HepG2 (cell line): ENCODE measurements around the gene ZSWIM7. TPM values are rescaled to one million over a fixed set of nuclear protein-coding genes. Genes with fewer than 3 reads are reported as not detected.

Experiments used
- ATAC-seq: fragments of 200-7000 bp; cut with Tn5 transposase; 3 replicates; pipeline ENCODE4 v1.9.1; 2020; ENCODE audit warnings: mild to moderate bottlenecking, moderate library complexity
- BruUV-seq: library from RNA; stranded (reverse); fragments of 400-500 nt; replicated peaks from 2 replicates; lab custom pipeline; 2021; lab: Mats Ljungman, UMichigan
- CTCF ChIA-PET: fragments of 300-600 bp; formaldehyde crosslinking; extraction: SDS; loops from one replicate; lab custom pipeline; 2021; ENCODE audit warnings: low total read pairs, inconsistent platforms, low intra/inter-chr PET ratio; lab: Yijun Ruan, JAX
- POLR2A ChIA-PET: fragments of 350-600 bp; sonication (Branson Sonifier 250); formaldehyde crosslinking; loops from one replicate; lab custom pipeline; 2020; ENCODE audit warnings: antibody characterized with exemption, inconsistent platforms; lab: Yijun Ruan, JAX
- DNase-seq: peaks from one replicate; pipeline ENCODE4 v3.0.0-alpha.2; 2015; ENCODE audit warnings: low spot score
- FAIRE-seq: peaks from 3 replicates; lab custom pipeline; 2011; peaks lifted over from hg19 to GRCh38; lab: Jason Lieb, UNC
- H2AFZ ChIP-seq: one replicate; pipeline ENCODE4 v1.6.1; 2011; ENCODE audit warnings: low read length, inconsistent platforms
- H3K27ac ChIP-seq: fragments of 300-600 bp; 3 replicates; pipeline ENCODE4 v1.8.0; 2011; ENCODE audit warnings: mixed run types, mild to moderate bottlenecking, mixed read lengths, low read length, inconsistent platforms; ENCODE audit not compliant: insufficient read depth; ENCODE audit errors: extremely low read length
- H3K27me3 ChIP-seq, 2 experiments: fragments of 200-600 bp in 1 of 2; 2 replicates in 1 of 2; 3 replicates in 1 of 2; pipeline versions ENCODE4 v1.6.0 to v1.8.0; 2011; ENCODE audit warnings: low read length in 2 of 2, mild to moderate bottlenecking in 2 of 2, moderate library complexity in 2 of 2, inconsistent platforms in 1 of 2; ENCODE audit not compliant: insufficient read depth in 2 of 2, control insufficient read depth in 1 of 2
- H3K36me3 ChIP-seq, 2 experiments: fragments of 200-600 bp in 1 of 2; replicated peaks in 1 of 2; 2 replicates in 1 of 2; 3 replicates in 1 of 2; pipeline versions ENCODE4 v1.5.1 to v1.8.0; 2011; ENCODE audit warnings: low read length in 2 of 2, inconsistent platforms in 1 of 2; ENCODE audit not compliant: insufficient read depth in 2 of 2, control insufficient read depth in 1 of 2
- H3K4me1 ChIP-seq: 2 replicates; pipeline ENCODE4 v1.5.1; 2012; ENCODE audit warnings: low read length, inconsistent platforms; ENCODE audit not compliant: insufficient read depth
- H3K4me2 ChIP-seq: 2 replicates; pipeline ENCODE4 v1.6.0; 2011; ENCODE audit warnings: low read depth, low read length, inconsistent platforms
- H3K4me3 ChIP-seq, 3 experiments: fragments of 200-600 bp in 1 of 3; sonication (generic), shearing (Covaris generic) in 1 of 3; replicated peaks in 1 of 3; 2 replicates each; pipeline ENCODE4 v1.5.1; 2011 to 2016; ENCODE audit warnings: low read length in 3 of 3, inconsistent platforms in 2 of 3, low read depth in 2 of 3, mild to moderate bottlenecking in 2 of 3, control low read depth in 1 of 3, mixed read lengths in 1 of 3; ENCODE audit not compliant: insufficient read depth in 1 of 3
- H3K79me2 ChIP-seq: one replicate; pipeline ENCODE4 v1.6.1; 2011; ENCODE audit warnings: low read length, inconsistent platforms; ENCODE audit not compliant: insufficient read depth
- H3K9ac ChIP-seq: 2 replicates; pipeline ENCODE4 v1.6.0; 2011; ENCODE audit warnings: mild to moderate bottlenecking, low read depth, low read length, inconsistent platforms; ENCODE audit not compliant: insufficient read depth
- H3K9me3 ChIP-seq: 2 replicates; pipeline ENCODE4 v1.5.1; 2012; ENCODE audit warnings: mild to moderate bottlenecking, low read length
- H4K20me1 ChIP-seq: 2 replicates; pipeline ENCODE4 v1.6.0; 2011; ENCODE audit warnings: inconsistent platforms, mild to moderate bottlenecking, low read length, moderate library complexity; ENCODE audit not compliant: insufficient read depth
- ATF7 ChIP-seq, 2 experiments: fragments of 450-650 bp in 1 of 2; sonication (generic) in 1 of 2; formaldehyde crosslinking in 1 of 2; IDR thresholded peaks; 2 replicates each; pipeline versions ENCODE4 v1.4.0 to v1.6.1; 2016 to 2020; ENCODE audit warnings: antibody characterized with exemption in 1 of 2, mild to moderate bottlenecking in 1 of 2, missing genetic modification reagents in 1 of 2
- BRD4 ChIP-seq: sonication (generic); formaldehyde crosslinking; IDR thresholded peaks from 2 replicates; pipeline ENCODE4 v1.4.0; 2020; ENCODE audit warnings: missing genetic modification reagents
- GABPA ChIP-seq, 2 experiments: IDR thresholded peaks; 2 replicates each; pipeline ENCODE4 v1.6.1; 2011 to 2016; ENCODE audit warnings: low read depth in 2 of 2, low read length in 1 of 2, missing biosample characterization in 1 of 2, missing genetic modification characterization in 1 of 2
- KDM5B ChIP-seq: sonication (generic); formaldehyde crosslinking; IDR thresholded peaks from 2 replicates; pipeline ENCODE4 v1.4.0; 2020; ENCODE audit warnings: missing genetic modification reagents, mild to moderate bottlenecking, borderline replicate concordance
- PHF5A ChIP-seq: IDR thresholded peaks from one replicate; pipeline ENCODE4 v1.6.1; 2018; ENCODE audit warnings: low read depth, missing genetic modification reagents; ENCODE audit not compliant: unreplicated experiment
- RARG ChIP-seq: sonication (generic); formaldehyde crosslinking; IDR thresholded peaks from 2 replicates; pipeline ENCODE4 v1.4.0; 2020; ENCODE audit warnings: low read depth, mild to moderate bottlenecking, missing genetic modification reagents
- SALL1 ChIP-seq: sonication (generic); formaldehyde crosslinking; IDR thresholded peaks from 2 replicates; pipeline ENCODE4 v1.8.0; 2022; ENCODE audit warnings: mild to moderate bottlenecking, missing genetic modification reagents
- YEATS4 ChIP-seq: sonication (generic); formaldehyde crosslinking; IDR thresholded peaks from 2 replicates; pipeline ENCODE4 v1.4.0; 2020; ENCODE audit warnings: missing genetic modification reagents, borderline replicate concordance
- ZBTB3 ChIP-seq: sonication (generic); formaldehyde crosslinking; IDR thresholded peaks from 2 replicates; pipeline ENCODE4 v1.4.0; 2020; ENCODE audit warnings: low read depth, mild to moderate bottlenecking, moderate library complexity, missing genetic modification reagents, borderline replicate concordance
- ZBTB37 ChIP-seq: sonication (generic); formaldehyde crosslinking; IDR thresholded peaks from 2 replicates; pipeline ENCODE4 v1.4.0; 2020; ENCODE audit warnings: mild to moderate bottlenecking, missing genetic modification reagents
- ZNF24 ChIP-seq: fragments of 450-650 bp; IDR thresholded peaks from 2 replicates; pipeline ENCODE4 v1.6.1; 2017; ENCODE audit warnings: antibody characterized with exemption, mild to moderate bottlenecking
- ZNF343 ChIP-seq: sonication (generic); formaldehyde crosslinking; IDR thresholded peaks from 2 replicates; pipeline ENCODE4 v1.4.0; 2020; ENCODE audit warnings: mild to moderate bottlenecking, missing genetic modification reagents
- ZNF644 ChIP-seq: IDR thresholded peaks from 2 replicates; pipeline ENCODE4 v1.6.1; 2016; ENCODE audit warnings: low read depth
- whole genome bisulfite sequencing: methylation state at CpG from one replicate; pipeline ENCODE4 v1.1.6; 2017; ENCODE audit warnings: low lambda C conversion rate; 5-methylcytosine and 5-hydroxymethylcytosine counted together
- in situ Hi-C: cut with HindIII; loops from 2 replicates; pipeline ENCODE4 v1.10.0; 2017; ENCODE audit warnings: low pct_unique_long_range_greater_than_20kb; ENCODE audit not compliant: extremely low pct_ligation_motif_present
- intact Hi-C: fragments of 100-400 bp; cut with micrococcal nuclease; formaldehyde crosslinking; loops from one replicate; pipeline ENCODE4 v1.10.0; 2022; ENCODE audit not compliant: unreplicated experiment
- polyA plus RNA-seq, 8 experiments: library from polyadenylated mRNA; depleted of rRNA in 3 of 8; stranded (reverse) in 7 of 8; unstranded in 1 of 8; fragments of >200 nt; fragmentation: Illumina TruSeq in 4 of 8; extraction: Trizol in 4 of 8; gene quantifications; 2 replicates each; pipeline versions ENCODE4 v1.2.1 to v1.2.3, GENCODE V29; 2011 to 2016; ENCODE audit warnings: low read depth in 4 of 8, missing spikeins in 1 of 8, mixed read lengths in 1 of 8; ENCODE audit not compliant: insufficient read depth in 1 of 8
- total RNA-seq, 5 experiments: library from RNA; depleted of rRNA; stranded (reverse); fragments of >200 nt; fragmentation: Illumina TruSeq; extraction: Trizol; gene quantifications; 2 replicates each; pipeline ENCODE4 v1.2.3, GENCODE V29; 2016; ENCODE audit warnings: low read depth in 1 of 5
- TF ChIP-seq, protein P1 (sequence below): sonication (generic); formaldehyde crosslinking; IDR thresholded peaks from 2 replicates; pipeline ENCODE4 v1.5.1; 2020; ENCODE audit warnings: mild to moderate bottlenecking, missing genetic modification reagents, moderate library complexity

ZSWIM7 gene
- total and polyA plus RNA-seq, 2 of the 13 experiments (the other 11 are each of a cell fraction or from before 2014, with no cell fraction given): 13.1 to 28.1 TPM

GRCh38 chr17:16044487-16044886 is 45.0 kb upstream of the ZSWIM7 start:
- in situ Hi-C loops (no loop called here), intact Hi-C loops (no loop called here)
- ChIA-PET CTCF (no interaction called here), POLR2A (interaction anchor here (1.6 kb wide), 1 partner anchor 45 kb away, joined by 3 read pairs; the partner anchor contains the start of genes TTC19 and ZSWIM7)
- peaks cover 52% of the 10 kb centered on the region for H3K4me1 ChIP-seq
- peaks cover 3% of the 10 kb centered on the region for H3K79me2 ChIP-seq
- BruUV-seq: no TSS peak
- no peak overlapping the region for H2AFZ ChIP-seq
- FAIRE-seq (no peak), DNase-seq (no peak), ATAC-seq (no peak)
- no peaks in the 10 kb centered on the region for H4K20me1 ChIP-seq
- H3K27me3 ChIP-seq: no peaks in the 10 kb centered on the region
- H3K9ac ChIP-seq: no peak overlapping the region
- no peak overlapping the region for H3K4me3 ChIP-seq
- no peaks in the 10 kb centered on the region for H3K9me3 ChIP-seq
- peaks cover 19 to 71% of the 10 kb centered on the region in 2 experiments for H3K36me3 ChIP-seq
- 88% methylated on average over 10 of the region's 10 CpGs for WGBS
- TF ChIP-seq ZBTB3 (no peak), YEATS4 (CRISPR knock-in tag) (no peak), RARG (CRISPR knock-in tag) (no peak), PHF5A (CRISPR knock-in tag) (no peak), SALL1 (CRISPR knock-in tag) (0 out of 2 replicates have a peak, but pooled peaks have one; percentile 28), BRD4 (CRISPR knock-in tag) (no peak), ZNF24 (no peak), ZNF343 (CRISPR knock-in tag) (no peak), ATF7 (IDR thresholded peaks at IDR 0.05) (no peak), ATF7 (CRISPR knock-in tag; IDR thresholded peaks at IDR 0.05) (no peak), ZBTB37 (CRISPR knock-in tag) (no peak), KDM5B (CRISPR knock-in tag) (no peak), ZNF644 (CRISPR knock-in tag) (no peak), GABPA (IDR thresholded peaks at IDR 0.05; ENCODE audit: low read depth, low read length) (no peak), GABPA (CRISPR knock-in tag; IDR thresholded peaks at IDR 0.05; ENCODE audit: low read depth) (no peak)
- TF ChIP-seq, protein P1, sequence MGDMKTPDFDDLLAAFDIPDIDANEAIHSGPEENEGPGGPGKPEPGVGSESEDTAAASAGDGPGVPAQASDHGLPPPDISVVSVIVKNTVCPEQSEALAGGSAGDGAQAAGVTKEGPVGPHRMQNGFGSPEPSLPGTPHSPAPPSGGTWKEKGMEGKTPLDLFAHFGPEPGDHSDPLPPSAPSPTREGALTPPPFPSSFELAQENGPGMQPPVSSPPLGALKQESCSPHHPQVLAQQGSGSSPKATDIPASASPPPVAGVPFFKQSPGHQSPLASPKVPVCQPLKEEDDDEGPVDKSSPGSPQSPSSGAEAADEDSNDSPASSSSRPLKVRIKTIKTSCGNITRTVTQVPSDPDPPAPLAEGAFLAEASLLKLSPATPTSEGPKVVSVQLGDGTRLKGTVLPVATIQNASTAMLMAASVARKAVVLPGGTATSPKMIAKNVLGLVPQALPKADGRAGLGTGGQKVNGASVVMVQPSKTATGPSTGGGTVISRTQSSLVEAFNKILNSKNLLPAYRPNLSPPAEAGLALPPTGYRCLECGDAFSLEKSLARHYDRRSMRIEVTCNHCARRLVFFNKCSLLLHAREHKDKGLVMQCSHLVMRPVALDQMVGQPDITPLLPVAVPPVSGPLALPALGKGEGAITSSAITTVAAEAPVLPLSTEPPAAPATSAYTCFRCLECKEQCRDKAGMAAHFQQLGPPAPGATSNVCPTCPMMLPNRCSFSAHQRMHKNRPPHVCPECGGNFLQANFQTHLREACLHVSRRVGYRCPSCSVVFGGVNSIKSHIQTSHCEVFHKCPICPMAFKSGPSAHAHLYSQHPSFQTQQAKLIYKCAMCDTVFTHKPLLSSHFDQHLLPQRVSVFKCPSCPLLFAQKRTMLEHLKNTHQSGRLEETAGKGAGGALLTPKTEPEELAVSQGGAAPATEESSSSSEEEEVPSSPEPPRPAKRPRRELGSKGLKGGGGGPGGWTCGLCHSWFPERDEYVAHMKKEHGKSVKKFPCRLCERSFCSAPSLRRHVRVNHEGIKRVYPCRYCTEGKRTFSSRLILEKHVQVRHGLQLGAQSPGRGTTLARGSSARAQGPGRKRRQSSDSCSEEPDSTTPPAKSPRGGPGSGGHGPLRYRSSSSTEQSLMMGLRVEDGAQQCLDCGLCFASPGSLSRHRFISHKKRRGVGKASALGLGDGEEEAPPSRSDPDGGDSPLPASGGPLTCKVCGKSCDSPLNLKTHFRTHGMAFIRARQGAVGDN (CRISPR knock-in tag): peak; percentile 53
- H3K27ac ChIP-seq: peak overlapping the region; percentile 26
- no peak overlapping the region for H3K4me2 ChIP-seq
